Amniotic stem cell (primary cell): ENCODE data around the gene SYNE4.
"Not testable (repeated sequence)": the region's sequence is repeated elsewhere in the genome, so short reads cannot be mapped to it uniquely, and the experiment has no call there.

Experiments
- DNase-seq: peaks from one replicate; lab custom pipeline; 2025; lab: John Stamatoyannopoulos, UW

SYNE4 gene, protein sequence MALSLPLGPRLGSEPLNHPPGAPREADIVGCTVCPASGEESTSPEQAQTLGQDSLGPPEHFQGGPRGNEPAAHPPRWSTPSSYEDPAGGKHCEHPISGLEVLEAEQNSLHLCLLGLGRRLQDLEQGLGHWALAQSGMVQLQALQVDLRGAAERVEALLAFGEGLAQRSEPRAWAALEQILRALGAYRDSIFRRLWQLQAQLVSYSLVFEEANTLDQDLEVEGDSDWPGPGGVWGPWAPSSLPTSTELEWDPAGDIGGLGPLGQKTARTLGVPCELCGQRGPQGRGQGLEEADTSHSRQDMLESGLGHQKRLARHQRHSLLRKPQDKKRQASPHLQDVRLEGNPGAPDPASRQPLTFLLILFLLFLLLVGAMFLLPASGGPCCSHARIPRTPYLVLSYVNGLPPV

DNA sequence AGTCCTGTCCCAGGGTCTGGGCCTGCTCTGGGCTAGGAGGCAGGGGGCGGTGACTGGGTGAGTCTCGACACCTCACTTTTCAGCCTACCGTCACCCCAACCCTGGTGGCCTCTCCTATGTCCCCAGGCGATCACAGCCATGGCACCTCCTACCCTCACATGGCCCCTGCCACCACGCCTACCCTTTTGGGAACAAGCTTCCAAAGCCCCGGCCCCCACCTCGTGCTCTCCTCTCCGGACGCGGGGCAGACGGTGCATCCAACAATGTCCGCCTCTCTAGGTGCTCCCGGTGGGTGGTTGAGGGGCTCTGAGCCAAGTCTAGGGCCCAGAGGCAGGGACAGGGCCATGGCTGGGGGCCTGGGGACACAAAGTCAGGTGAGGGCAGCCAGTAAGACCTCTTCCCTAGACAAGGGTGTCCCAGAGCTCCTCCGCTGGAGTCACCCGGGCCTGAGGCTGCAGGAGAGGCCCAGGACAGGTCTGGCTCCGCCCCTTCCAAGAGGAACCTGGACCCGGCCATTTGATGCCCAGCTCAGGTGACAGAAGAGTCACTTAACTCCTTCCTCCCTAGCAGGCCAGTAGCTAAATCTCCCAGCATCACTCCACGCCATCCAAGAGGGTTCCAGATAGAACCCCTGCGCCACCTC, at the start of gene SYNE4:
Gene SYNE4 (minus strand): TSS at position 478 of the 643 bp plus-strand sequence. CDS start 132 bp downstream, at position 346.
- DNase-seq = no peak

DNA sequence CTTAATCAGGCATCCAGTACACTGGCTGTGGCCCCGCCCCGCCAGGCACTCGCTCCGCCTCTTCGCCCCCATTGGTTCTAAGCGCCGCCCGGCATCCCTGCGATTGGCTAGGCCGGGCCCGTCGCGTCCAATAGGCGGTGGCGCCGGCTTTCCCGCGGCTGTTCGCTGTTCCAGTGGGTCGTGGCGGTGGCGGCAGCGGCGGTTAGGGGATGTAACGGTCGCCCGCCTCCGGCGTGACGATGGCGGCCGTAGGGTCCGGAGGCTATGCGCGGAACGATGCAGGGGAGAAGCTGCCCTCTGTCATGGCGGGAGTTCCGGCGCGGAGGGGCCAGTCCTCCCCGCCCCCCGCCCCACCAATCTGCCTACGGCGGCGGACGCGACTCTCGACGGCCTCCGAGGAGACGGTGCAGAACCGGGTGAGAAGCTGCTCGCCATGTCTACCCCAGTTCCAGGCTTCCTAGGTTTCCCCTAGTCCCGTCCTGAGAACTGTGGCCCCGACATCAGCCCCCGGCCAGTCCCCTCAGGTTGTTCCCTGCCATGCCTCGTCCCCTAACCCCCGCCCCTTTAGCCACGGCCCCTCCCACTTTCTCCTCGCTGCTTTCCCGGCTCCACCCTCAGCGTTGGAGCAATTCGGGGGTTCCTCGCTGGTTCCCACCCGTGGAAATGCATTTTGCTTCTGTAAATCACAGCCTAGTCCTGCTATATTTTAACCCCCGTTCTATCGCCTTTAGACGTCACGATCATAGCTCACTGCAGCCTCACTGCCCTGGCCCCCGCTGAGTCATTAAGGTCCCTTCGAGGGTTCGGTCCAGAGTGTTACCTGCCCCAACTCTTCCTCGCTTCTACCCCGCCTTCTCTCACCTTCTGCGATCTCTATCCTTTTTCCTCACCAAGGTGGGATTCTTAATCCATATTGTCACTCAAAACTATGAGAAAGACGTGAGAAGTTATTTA, 46.4 kb upstream of the SYNE4 start, which contains the start of gene WDR62:
Gene WDR62 (plus strand): TSS at position 165 of the 954 bp plus-strand sequence. CDS start 75 bp downstream, at position 240.
- peak; percentile 89 for DNase-seq

DNA sequence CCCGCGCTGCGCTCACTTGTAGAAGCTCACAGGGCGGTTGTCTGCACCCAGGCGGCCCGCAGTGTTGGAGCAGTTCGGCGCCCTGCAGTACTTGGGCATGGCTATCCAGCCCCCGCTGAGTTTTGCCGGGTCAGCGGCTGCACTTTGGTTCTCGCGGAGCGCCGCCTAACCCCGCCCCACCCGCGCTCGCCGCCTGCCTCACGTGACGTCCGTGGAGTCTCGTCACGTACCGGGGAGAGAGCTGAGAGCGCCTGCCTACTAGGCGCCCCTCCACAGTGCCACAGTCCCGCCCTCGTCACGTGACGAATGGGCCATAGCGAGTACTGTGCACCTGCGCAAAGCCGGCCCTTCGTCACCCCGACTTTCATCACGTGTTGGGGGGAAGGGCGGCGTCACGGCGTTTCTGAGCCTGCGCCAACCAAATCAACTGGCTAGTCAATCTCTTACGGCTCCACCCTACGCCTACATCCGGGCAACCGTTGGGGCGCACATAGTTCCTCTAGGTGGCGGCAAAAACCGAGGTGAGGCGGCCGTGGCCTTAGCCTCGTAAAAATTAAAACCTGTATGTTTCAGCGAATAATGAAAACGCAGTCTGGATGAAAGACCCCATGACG, 45.6 kb upstream of the SYNE4 start, which contains the start of gene THAP8:
Gene THAP8 (minus strand): TSS at position 167 of the 614 bp plus-strand sequence. CDS start 68 bp downstream, at position 99.
- peak; percentile 97 for DNase-seq

DNA sequence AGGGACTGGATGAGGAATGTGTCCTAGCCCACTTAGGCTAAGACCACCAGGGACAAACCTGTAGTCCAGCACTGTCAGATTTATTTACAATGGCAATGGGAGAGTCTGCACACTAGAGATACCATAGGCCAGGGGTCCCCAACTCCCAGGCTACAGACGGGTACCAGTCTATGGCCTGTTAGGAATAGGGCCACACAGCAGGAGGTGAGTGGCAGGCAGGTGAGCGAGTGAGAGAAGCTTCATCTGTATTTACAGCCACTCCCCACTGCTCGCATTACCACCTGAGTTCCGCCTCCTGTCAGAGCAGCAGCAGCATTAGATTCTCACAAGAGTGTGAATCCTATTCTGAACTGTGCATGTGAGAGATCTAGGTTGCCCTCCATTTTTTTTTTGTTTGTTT, 43.0 kb upstream of the SYNE4 start:
- DNase-seq = no peak

DNA sequence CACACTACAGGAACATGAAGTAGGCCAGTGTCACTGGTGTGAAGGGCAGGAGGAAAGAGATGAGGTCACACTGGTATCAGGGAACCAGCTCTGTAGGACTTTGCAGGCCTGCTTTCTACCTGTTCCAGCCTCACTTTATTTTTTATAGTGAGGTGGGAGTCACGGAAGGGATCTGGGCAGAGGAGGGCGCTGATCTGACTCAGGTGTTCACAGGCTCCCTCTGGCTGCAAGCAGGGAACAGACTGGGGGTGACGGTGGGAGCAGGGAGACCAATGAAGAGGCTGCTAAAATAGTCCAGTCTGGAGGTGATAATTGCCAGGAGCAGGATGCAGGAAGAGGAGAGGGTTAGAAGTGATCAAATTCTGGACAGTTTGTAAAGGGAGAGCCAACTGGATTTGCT, 42.6 kb upstream of the SYNE4 start:
- no peak for DNase-seq

DNA sequence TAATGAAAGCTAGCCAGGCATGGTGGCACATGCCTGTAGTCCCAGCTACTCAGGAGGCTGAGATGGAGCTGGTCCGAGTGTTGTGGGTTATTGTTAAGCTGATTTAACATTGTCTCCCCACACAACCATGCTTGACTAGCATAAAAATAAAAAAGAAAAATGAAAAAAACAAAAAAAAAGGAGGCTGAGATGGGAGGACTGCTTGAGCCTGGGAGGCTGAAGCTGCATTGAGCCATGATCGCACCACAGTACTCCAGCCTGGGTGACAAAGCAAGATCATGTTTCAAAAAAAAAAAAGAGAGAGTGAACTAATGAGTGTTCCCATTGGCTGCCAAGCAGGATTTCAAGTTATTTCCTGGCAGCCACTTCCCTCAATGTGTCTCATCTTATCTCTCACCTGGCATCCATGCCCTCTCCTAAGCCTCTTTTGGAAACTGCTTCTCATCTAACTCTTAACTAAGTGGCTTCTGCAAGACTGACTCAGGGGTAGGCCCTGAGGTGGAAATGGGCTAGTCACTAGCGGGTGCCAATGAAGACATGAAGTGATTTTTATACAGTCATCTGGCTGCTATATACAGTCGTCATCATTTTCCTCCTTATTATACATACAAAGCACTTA, 40.6 kb upstream of the SYNE4 start:
- DNase-seq = no peak

DNA sequence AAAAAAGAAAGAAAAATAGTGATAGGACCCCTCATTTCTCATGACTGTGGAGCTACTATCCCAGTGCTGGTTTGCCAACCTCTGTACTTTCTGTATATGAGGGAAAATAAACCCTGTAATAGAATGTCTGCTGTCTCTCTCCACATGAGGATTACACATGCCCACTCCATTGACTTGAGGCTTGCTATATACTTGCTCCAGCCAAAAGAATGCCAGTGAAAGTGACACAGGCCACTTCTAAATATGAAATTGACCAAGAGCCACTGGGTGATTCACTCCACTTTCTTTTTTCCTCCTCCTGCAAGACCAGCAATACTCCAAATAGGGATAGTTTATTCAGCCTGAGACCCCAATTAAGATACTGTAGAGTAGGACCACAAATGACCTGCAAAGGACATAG, 39.2 kb upstream of the SYNE4 start:
- no peak for DNase-seq

DNA sequence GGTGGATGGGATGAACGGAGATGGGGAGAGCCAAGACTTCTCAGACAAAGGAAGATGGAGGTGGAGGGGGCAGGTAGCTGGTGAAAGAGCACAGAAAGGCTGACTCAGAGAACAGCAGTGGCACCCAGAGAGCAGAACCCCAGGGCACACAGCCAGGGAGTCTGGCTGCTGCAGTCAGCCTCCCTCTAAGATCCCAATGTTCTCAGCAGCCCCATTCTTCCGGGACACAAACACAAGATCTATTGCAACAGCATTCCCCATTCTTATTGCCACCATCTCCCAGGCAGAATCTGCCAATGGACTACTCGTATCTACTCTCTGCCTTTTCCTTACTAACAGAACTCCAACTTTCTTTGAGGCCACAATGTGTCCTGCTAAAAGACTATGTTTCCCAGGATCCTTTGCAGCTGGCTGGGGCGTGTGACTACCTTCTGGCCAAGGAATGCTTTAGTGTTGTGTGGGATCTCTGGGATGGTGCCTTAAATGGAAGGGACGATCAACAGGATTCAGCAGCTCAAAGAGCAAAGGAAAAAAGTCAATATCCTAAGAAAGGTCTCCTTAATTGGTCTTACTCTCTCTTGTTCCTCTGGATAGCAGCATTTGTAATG, 37.9 kb upstream of the SYNE4 start:
- DNase-seq = no peak

DNA sequence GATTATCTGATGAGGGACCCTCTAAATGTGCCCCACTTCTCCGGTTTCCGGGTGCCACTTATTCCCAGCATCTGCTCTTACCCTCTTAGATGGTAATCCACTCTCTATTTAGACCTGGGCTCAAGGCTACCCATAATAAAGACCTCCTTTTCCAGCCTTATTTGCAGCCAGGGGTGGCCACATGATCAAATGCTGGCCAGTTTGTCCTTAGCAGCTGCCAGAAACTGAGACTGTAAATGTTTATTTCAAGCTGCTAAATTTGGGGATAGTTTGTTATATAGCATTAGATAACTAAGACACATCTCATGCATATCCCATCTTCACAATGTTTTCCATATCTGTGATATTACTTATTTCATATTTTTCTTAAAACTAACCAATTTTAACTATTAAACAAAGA, 35.3 kb upstream of the SYNE4 start:
- DNase-seq = no peak

DNA sequence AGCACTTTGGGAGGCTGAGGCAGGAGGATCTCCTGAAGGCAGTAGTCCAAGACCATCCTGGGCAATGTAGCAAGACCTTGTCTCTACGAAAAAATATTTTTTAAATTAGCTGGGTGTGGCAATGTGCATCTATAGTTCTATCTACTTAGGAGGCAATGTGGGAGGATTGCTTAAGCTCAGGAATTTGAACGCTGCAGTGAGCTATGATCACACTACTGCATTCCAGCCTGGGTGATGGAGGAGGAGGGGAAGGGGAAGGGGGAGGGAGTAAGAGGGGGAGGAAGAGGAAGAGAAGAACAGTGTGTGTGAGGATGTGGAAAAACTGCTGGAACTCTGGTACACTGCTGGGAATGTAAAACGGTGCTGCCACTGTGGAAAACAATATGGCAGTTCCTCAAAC, 33.2 kb upstream of the SYNE4 start:
- DNase-seq = no peak

DNA sequence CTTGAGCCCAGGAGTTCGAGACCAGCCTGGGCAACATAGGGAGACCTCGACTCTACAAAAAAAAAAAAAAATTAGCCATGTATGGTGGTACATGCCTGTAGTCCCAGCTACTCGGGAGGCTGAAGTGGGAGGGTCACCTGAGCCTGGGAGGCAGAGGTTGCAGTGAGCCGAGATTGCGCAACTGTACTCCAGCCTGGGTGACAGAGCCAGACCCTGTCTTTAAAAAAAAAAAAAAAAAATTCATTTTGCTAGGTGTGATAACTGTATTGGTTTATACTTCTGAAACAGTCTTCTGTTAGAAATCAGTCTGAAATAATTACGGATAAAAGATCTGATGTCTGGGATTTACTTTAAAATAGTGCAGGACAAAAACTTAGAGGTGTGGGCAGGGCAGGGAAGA, 32.5 kb upstream of the SYNE4 start:
- DNase-seq = not testable (repeated sequence)

DNA sequence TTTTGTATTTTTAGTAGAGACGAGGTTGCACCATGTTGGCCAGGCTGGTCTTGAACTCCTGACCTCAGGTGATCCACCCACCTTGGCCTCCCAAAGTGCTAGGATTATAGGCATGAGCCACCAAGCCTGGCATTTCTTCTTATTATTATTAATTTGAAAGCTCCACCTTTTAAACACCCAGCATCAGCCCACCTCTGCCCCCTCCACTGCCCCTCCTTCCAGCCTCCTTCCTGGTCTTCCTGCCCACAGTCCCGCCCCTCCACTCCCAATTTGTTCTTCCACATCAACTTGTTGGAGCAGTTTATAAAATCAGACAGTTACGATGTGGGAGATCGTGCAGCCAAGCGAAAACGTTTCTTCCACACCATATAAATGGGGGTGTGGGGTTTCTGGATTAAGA, 31.9 kb upstream of the SYNE4 start:
- DNase-seq = no peak

DNA sequence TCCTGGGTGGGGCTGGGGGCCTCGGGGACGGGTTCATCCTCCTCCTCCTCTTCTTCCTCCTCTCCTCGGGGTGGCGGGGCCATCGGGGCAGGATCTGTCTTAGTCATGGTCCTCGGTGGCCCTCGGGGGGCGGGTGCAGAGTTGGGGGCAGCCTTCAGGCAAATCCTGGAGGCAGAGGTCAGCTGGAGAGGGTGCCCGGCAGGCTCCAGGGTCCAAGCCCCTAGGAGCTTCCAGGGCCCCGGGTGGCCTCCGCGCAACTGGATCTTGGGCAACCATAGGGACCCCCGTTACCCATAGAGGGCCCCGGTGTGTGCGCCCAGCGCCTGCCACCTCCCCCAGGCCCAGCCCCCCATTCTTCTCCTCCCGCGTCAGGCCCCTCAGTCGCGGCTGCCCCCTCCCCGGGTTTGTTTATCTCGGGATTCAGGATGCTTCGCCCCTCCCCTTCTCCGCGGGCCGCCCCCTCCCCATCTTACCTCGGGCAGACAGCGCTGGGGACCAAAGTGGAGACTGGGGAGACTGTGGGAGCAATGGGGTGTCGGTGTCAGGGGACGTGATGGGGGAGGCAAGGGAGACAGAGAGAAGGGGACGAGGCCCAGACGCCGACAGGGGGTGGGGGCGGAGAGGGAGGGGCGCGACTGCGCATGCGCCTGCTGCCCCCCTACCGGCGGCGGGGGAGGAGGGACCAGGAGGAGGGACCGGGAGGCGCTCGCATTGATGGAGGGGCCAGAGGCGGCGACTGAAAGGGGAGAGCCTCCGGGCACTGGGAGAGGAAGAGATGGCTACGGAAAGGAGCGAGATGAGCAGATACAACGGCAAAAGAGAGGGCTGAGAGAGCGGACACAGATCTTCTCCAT, 23.9 kb upstream of the SYNE4 start, which contains the start of gene CLIP3:
Gene CLIP3 (minus strand): TSS at position 623 of the 854 bp plus-strand sequence. CDS start 516 bp downstream, at position 107.
- DNase-seq = no peak

DNA sequence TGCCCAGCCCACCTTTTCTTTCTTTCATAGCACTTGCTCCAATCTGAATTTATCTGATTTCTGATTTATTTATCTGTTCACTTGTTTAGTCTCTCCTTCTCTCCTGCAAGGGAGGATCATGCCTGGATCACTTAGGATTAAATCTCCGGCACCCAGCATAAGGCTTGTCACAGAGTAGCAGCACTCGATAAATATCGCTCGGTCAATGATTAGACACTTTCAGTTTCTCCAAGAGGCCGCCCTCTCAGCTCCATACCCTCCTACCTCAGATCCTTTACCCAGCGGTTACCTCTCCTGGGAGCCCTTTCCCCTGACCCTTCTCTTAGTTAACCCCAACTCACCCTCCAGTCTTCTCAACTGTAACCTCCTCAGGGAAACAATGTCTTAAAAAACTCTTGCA, 22.7 kb upstream of the SYNE4 start:
- no peak for DNase-seq

DNA sequence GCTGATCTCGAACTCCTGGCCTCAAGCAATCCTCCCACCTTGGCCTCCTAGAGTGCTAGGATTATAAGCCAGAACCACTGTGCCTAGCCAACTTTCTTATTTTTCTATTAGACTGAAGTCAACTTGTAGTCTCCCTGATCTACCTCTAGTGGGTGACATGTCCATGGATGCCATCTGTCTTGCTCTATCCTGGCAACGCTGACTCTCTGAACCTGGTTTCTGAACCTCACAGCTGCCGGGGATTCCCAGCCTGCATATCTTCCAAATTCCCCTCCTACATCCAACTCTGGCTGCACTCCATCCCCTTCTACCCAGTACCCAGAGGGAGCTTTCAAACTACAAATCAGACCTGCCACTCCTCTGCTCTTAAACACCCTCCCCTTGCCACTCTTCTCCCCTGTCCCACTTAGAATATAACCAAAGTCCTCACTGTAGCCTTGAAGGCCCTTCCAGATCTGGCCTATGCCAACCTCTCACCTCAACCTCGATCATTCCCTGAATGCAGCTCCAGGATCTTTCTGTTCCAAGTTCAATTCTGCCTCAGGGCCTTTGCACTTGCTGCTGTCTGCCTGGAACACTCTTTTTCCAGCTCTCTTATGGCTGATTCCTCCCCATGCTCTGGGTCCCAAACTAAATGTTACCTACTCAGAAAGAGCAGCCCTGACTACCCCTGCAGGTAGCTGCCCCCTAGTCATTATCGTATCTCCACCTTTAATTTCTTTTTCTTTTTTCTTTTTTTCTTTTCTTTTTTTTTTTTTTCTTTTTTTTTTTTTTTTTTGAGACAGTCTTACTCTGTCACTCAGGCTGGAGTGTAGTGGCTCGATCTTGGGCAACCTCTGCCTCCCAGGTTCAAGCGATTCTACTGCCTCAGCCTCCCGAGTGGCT, 21.9 kb upstream of the SYNE4 start:
- no peak for DNase-seq

DNA sequence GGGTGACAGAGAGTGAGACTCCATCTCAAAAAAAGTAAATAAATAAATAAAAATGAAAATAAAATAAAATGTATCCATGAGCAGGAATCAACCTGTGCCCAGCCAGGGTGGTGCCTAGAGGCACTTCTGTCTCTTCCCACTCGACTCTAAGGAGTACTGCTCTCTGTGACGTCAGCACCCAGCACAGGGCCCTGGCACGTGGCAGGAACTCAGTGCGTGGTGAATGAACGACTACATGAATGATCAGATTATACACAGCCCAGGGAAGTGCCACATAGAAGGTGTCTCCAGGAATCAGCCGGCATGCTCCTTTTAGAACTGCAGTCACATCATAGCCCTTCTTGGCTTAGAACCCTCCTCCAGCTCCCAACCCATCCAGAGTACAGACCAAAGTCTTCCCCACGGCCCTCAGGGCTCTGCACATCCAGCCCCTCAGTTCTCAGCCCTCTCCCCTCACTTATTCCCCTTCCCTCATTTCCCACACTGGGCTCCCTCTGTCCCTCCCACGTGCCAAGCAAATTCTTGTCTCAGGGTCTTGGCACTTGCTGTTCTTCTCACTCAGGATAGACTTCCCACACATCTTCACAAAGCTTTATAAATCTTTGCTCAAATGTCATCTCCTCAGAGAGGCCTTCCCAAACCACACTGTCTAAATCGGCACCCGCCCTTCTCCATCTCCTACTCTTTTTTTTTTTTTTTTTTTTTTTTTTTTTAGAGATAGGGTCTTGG, 19.9 kb upstream of the SYNE4 start:
- DNase-seq = no peak

DNA sequence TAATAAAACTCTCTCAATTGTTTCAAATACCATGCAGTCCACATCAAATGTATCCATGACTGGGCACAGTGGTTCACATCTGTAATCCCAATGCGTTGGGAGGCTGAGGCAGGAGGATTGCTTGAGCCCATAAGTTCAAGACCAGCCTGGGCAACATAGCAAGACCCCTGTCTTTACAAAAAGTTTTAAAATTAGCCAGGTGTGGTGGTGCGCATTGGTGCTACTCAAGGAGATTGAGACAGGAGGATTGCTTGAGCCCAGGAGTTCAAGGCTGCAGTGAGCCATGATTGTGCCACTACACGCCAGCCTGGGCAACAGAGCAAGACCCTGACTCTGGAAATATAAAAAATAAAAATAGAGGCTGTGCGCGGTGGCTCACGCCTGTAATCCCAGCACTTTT, 19.1 kb upstream of the SYNE4 start:
- no peak for DNase-seq
